Left ventricle myocardium superior (tissue), 1 donor: ENCODE data around the gene DNAJC13. TPM values are rescaled to one million over a fixed set of nuclear protein-coding genes. Genes with fewer than 3 reads are reported as not detected.

Experiments
- ATAC-seq: fragments of 200-7000 bp; cut with Tn5 transposase; one replicate; pipeline ENCODE4 v1.9.1; 2020; ENCODE audit warnings: mild to moderate bottlenecking, moderate library complexity
- DNase-seq: peaks from one replicate; pipeline ENCODE4 v3.0.0-alpha.2; 2020
- intact Hi-C: fragments of 100-400 bp; cut with micrococcal nuclease; formaldehyde crosslinking; loops from one replicate; pipeline ENCODE4 v1.11.0; 2022
- total RNA-seq: library from RNA; stranded (reverse); fragmentation: NEBNext Ultra II Directional; extraction: Animal tissue kit (Norgen Biotek cat#: 25700); gene quantifications from one replicate; pipeline ENCODE4 v1.2.1, GENCODE V29; 2021
- donor health status: DM: no; HTN: yes; CAD: no; lungs with severe emphysema.

Gene DNAJC13
- total RNA-seq, 1 donor from 2014 or later = 30.3 TPM

- intact Hi-C loops = no loop called here
- DNase-seq (no peak), ATAC-seq (no peak)
Observed at GRCh38 chr3:132564070-132564465, 146.8 kb downstream of the DNAJC13 start.

GRCh38 chr3:132568422-132568821 lies 151.1 kb downstream of the DNAJC13 start:
- ATAC-seq = no peak
- DNase-seq = no peak
- intact Hi-C loops = no loop called here

- ATAC-seq = peak; percentile 63
- intact Hi-C loops = no loop called here
- no peak for DNase-seq
Observed at GRCh38 chr3:132569153-132569552, 151.9 kb downstream of the DNAJC13 start.

- intact Hi-C loops = no loop called here
- no peak for DNase-seq
- peak; percentile 68 for ATAC-seq
Observed at GRCh38 chr3:132569580-132569979, 152.3 kb downstream of the DNAJC13 start.

GRCh38 chr3:132570016-132570415 lies 152.7 kb downstream of the DNAJC13 start:
- DNase-seq = no peak
- intact Hi-C loops = no loop called here

GRCh38 chr3:132573797-132574211 lies 156.5 kb downstream of the DNAJC13 start:
- peak; percentile 65 for ATAC-seq
- DNase-seq = no peak
- intact Hi-C loops = no loop called here

More at GRCh38 chr3:132570016-132570415, 152.7 kb downstream of the DNAJC13 start:
- ATAC-seq = peak; percentile 9

DNA sequence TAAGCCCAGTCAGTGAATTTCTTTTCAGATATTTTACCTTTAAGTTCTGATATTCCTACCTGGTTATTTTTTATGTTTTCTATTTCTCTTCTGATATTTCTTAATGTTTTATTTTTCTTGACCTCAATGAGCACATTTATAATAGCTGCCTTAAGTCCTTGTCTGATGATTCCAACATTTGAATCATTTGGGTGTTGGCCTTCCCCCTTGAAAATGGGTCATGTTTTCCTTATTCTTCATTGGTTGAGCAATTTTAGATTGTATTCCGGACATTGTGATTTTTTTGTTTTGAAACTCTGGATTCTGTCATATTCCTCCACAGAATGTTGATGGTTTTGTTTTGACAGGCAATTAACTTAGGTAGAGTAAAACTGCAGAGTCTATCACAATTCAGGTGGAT lies 170.1 kb downstream of the DNAJC13 start:
- intact Hi-C loops = no loop called here
- ATAC-seq = no peak
- no peak for DNase-seq

Other genes with a start within 250 kb of the DNAJC13 start
- gene ACP3, start 100.1 kb upstream of the DNAJC13 start, total RNA-seq = 1.1 TPM
- gene ACKR4, start 179.8 kb downstream of the DNAJC13 start, total RNA-seq = 1.4 TPM
- gene ACAD11, start 242.3 kb downstream of the DNAJC13 start, total RNA-seq = 16.8 TPM
- gene UBA5, start 242.8 kb downstream of the DNAJC13 start, total RNA-seq = 38.3 TPM